T-helper 17 cell (primary cell): ENCODE results near the gene FHIT. TPM values are rescaled to one million over a fixed set of nuclear protein-coding genes. Genes with fewer than 3 reads are reported as not detected.

Experiments
- ATAC-seq: fragments of 150-1000 bp; cut with Tn5 transposase; 2 replicates; pipeline ENCODE4 v1.10.0; 2021; ENCODE audit warnings: mild to moderate bottlenecking, moderate library complexity
- DNase-seq, 3 donors: peaks; one replicate each; pipeline versions ENCODE4 v3.0.0 to v3.0.0-alpha.2; 2020 to 2021
- H3K9me3 ChIP-seq: one replicate; pipeline ENCODE4 v1.7.0; 2013; ENCODE audit warnings: low read length, mild to moderate bottlenecking; ENCODE audit not compliant: control insufficient read depth, poor library complexity, severe bottlenecking
- H3K27ac Mint-ChIP-seq: one replicate; pipeline ENCODE4 v1.8.0; 2022; ENCODE audit warnings: mild to moderate bottlenecking, moderate library complexity, mixed read lengths
- H3K27me3 Mint-ChIP-seq: one replicate; pipeline ENCODE4 v1.8.0; 2022; ENCODE audit warnings: mixed read lengths
- H3K36me3 Mint-ChIP-seq: one replicate; pipeline ENCODE4 v1.8.0; 2022; ENCODE audit warnings: low read depth, mixed read lengths
- H3K4me1 Mint-ChIP-seq: one replicate; pipeline ENCODE4 v1.8.0; 2022; ENCODE audit warnings: mild to moderate bottlenecking, mixed read lengths
- H3K4me3 Mint-ChIP-seq: one replicate; pipeline ENCODE4 v1.8.0; 2022; ENCODE audit warnings: mild to moderate bottlenecking, moderate library complexity, mixed read lengths
- total RNA-seq, 4 donors: library from RNA in 2 of 4; stranded (reverse) in 2 of 4; gene quantifications; one replicate each; pipeline ENCODE4 v1.2.3 and lab custom pipeline; 2022 to 2026

FHIT gene
- total RNA-seq, 2 donors from 2014 or later: 18.8 to 28.6 TPM

- H3K4me3 Mint-ChIP-seq: no peak overlapping the region
- H3K4me1 Mint-ChIP-seq: no peaks in the 10 kb centered on the region
- H3K9me3 ChIP-seq: no peaks in the 10 kb centered on the region
- ATAC-seq (no peak), DNase-seq (no peak)
- no peak overlapping the region for H3K27ac Mint-ChIP-seq
- H3K36me3 Mint-ChIP-seq: no peaks in the 10 kb centered on the region
- no peaks in the 10 kb centered on the region for H3K27me3 Mint-ChIP-seq
Observed at GRCh38 chr3:61152071-61152470, 99.2 kb downstream of the FHIT start.

GRCh38 chr3:61149236-61149635 lies 102.0 kb downstream of the FHIT start:
- DNase-seq: no peak
- no peak overlapping the region for H3K27ac Mint-ChIP-seq
- H3K4me1 Mint-ChIP-seq: no peaks in the 10 kb centered on the region

GRCh38 chr3:61146010-61146890 lies 105.0 kb downstream of the FHIT start:
- ATAC-seq (no peak), DNase-seq (no peak)
- H3K4me3 Mint-ChIP-seq: no peak overlapping the region
- H3K27me3 Mint-ChIP-seq: no peaks in the 10 kb centered on the region
- H3K27ac Mint-ChIP-seq: no peak overlapping the region
- no peaks in the 10 kb centered on the region for H3K36me3 Mint-ChIP-seq
- H3K9me3 ChIP-seq: no peaks in the 10 kb centered on the region
- H3K4me1 Mint-ChIP-seq: no peaks in the 10 kb centered on the region

More at GRCh38 chr3:61149236-61149635, 102.0 kb downstream of the FHIT start:
- no peaks in the 10 kb centered on the region for H3K9me3 ChIP-seq
- Mint-ChIP-seq H3K36me3 (no peaks in the 10 kb centered on the region), H3K27me3 (no peaks in the 10 kb centered on the region), H3K4me3 (no peak overlapping the region)
- no peak for ATAC-seq

GRCh38 chr3:61141697-61142096 lies 109.6 kb downstream of the FHIT start:
- Mint-ChIP-seq H3K27me3 (no peaks in the 10 kb centered on the region), H3K27ac (no peak overlapping the region), H3K4me1 (no peaks in the 10 kb centered on the region), H3K36me3 (peaks cover 2% of the 10 kb centered on the region), H3K4me3 (no peak overlapping the region)
- no peaks in the 10 kb centered on the region for H3K9me3 ChIP-seq
- ATAC-seq: no peak
- no peak for DNase-seq

- no peak overlapping the region for H3K27ac Mint-ChIP-seq
- DNase-seq (no peak), ATAC-seq (no peak)
- no peaks in the 10 kb centered on the region for H3K4me1 Mint-ChIP-seq
- no peaks in the 10 kb centered on the region for H3K9me3 ChIP-seq
- H3K27me3 Mint-ChIP-seq: no peaks in the 10 kb centered on the region
- H3K36me3 Mint-ChIP-seq: peaks cover 2% of the 10 kb centered on the region
- H3K4me3 Mint-ChIP-seq: no peak overlapping the region
Observed at GRCh38 chr3:61141227-61141626, 110.0 kb downstream of the FHIT start.

- no peaks in the 10 kb centered on the region for H3K4me1 Mint-ChIP-seq
- no peak for DNase-seq
- H3K4me3 Mint-ChIP-seq: no peak overlapping the region
- no peak for ATAC-seq
- H3K9me3 ChIP-seq: no peaks in the 10 kb centered on the region
- H3K27ac Mint-ChIP-seq: no peak overlapping the region
- peaks cover 2% of the 10 kb centered on the region for H3K36me3 Mint-ChIP-seq
- H3K27me3 Mint-ChIP-seq: no peaks in the 10 kb centered on the region
Observed at GRCh38 chr3:61139686-61140085, 111.6 kb downstream of the FHIT start.

- Mint-ChIP-seq H3K4me3 (no peak overlapping the region), H3K27me3 (no peaks in the 10 kb centered on the region), H3K27ac (no peak overlapping the region), H3K4me1 (no peaks in the 10 kb centered on the region), H3K36me3 (peaks cover 2% of the 10 kb centered on the region)
- no peaks in the 10 kb centered on the region for H3K9me3 ChIP-seq
- DNase-seq (no peak), ATAC-seq (no peak)
Observed at GRCh38 chr3:61138401-61138800, 112.9 kb downstream of the FHIT start.

- no peaks in the 10 kb centered on the region for H3K4me1 Mint-ChIP-seq
- DNase-seq (no peak), ATAC-seq (no peak)
- peaks cover 2% of the 10 kb centered on the region for H3K36me3 Mint-ChIP-seq
- no peaks in the 10 kb centered on the region for H3K27me3 Mint-ChIP-seq
- H3K9me3 ChIP-seq: no peaks in the 10 kb centered on the region
- no peak overlapping the region for H3K27ac Mint-ChIP-seq
- H3K4me3 Mint-ChIP-seq: no peak overlapping the region
Observed at GRCh38 chr3:61136191-61136590, 115.1 kb downstream of the FHIT start.

GRCh38 chr3:61134532-61134931 lies 116.7 kb downstream of the FHIT start:
- Mint-ChIP-seq H3K27me3 (no peaks in the 10 kb centered on the region), H3K27ac (no peak overlapping the region), H3K4me1 (no peaks in the 10 kb centered on the region), H3K4me3 (no peak overlapping the region), H3K36me3 (no peaks in the 10 kb centered on the region)
- no peak for ATAC-seq
- H3K9me3 ChIP-seq: no peaks in the 10 kb centered on the region
- no peak for DNase-seq

GRCh38 chr3:61132062-61132461 lies 119.2 kb downstream of the FHIT start:
- no peaks in the 10 kb centered on the region for H3K36me3 Mint-ChIP-seq
- DNase-seq (no peak), ATAC-seq (no peak)
- no peaks in the 10 kb centered on the region for H3K4me1 Mint-ChIP-seq
- H3K4me3 Mint-ChIP-seq: no peak overlapping the region
- H3K9me3 ChIP-seq: no peaks in the 10 kb centered on the region
- H3K27ac Mint-ChIP-seq: no peak overlapping the region
- H3K27me3 Mint-ChIP-seq: no peaks in the 10 kb centered on the region

- no peak for ATAC-seq
- Mint-ChIP-seq H3K4me1 (no peaks in the 10 kb centered on the region), H3K27ac (no peak overlapping the region), H3K27me3 (no peaks in the 10 kb centered on the region), H3K4me3 (no peak overlapping the region), H3K36me3 (no peaks in the 10 kb centered on the region)
- no peaks in the 10 kb centered on the region for H3K9me3 ChIP-seq
- DNase-seq: no peak
Observed at GRCh38 chr3:61118830-61119229, 132.4 kb downstream of the FHIT start.

- H3K4me3 Mint-ChIP-seq: no peak overlapping the region
- no peaks in the 10 kb centered on the region for H3K27me3 Mint-ChIP-seq
- no peaks in the 10 kb centered on the region for H3K36me3 Mint-ChIP-seq
- DNase-seq (no peak), ATAC-seq (no peak)
- no peaks in the 10 kb centered on the region for H3K4me1 Mint-ChIP-seq
- H3K27ac Mint-ChIP-seq: no peak overlapping the region
- H3K9me3 ChIP-seq: no peaks in the 10 kb centered on the region
Observed at GRCh38 chr3:61117045-61117898, 134.0 kb downstream of the FHIT start.

- ATAC-seq (no peak), DNase-seq (no peak)
- H3K9me3 ChIP-seq: no peaks in the 10 kb centered on the region
- Mint-ChIP-seq H3K4me1 (no peaks in the 10 kb centered on the region), H3K36me3 (no peaks in the 10 kb centered on the region), H3K27ac (no peak overlapping the region), H3K4me3 (no peak overlapping the region), H3K27me3 (no peaks in the 10 kb centered on the region)
Observed at GRCh38 chr3:61114316-61114953, 136.8 kb downstream of the FHIT start.
